ENCODE data around the gene NR3C2.

Gene NR3C2

GRCh38 chr4:148434075-148434773, 8.0 kb downstream of the NR3C2 start:
- DNase-seq: no peak

- no peak for DNase-seq
Measured at GRCh38 chr4:148431401-148431800, 10.8 kb downstream of the NR3C2 start.

GRCh38 chr4:148430854-148431253, 11.4 kb downstream of the NR3C2 start:
- DNase-seq: no peak

DNA sequence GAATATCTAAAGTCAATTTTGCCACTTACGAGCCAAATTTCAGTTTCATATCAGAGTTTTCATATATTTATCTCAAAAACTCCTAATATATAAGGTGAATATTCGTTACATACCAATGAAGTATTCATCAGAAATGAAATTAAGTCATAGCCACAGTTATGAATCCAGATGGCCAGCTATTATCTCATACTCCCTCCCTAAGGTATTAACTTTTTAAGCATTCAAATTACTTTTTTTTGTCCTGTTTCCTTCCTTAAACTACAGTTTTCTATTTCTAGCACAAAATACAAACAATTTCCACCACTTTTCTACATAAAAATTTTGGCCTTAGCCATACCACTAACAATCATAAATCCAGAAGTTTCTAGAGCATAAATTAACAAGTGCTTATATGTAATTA, 13.0 kb downstream of the NR3C2 start:
- DNase-seq: no peak

GRCh38 chr4:148426643-148427042, 15.6 kb downstream of the NR3C2 start:
- no peak for DNase-seq

DNA sequence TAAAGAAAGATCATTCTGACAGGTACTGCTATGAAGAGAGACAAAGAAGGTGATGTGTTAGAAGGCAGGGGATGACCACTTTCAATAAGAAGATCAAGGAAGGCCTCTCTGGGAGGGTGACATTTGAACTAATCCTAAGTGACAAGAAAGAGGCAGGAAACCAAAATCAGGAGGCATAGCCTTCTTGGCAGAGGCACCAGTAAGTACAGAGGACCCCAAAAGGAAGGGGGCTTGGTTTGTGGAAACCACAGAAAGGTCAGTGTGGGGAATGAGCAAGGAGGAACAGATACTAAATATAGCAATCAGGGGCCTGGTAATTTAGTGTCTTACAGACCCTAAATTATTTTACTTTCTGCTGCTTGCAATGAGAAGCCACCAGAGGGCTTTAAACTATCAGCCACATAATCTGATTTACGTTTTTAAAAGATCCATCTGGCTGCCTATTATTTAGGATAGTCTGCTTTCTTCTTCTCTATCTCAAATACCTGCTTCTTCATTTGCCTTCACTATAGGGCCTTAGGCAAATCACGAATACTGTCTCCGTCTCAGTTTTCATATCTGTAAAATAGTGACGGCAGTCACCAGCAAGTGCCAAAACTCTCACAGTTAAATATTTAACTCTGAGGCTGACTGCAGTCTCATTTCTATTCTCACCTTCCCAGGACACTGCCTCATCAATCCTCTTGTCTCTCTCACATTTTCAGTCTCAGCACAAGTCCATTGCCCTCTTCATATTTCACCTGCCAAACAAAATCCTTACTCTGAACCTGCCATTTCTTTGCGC, 16.7 kb downstream of the NR3C2 start:
- DNase-seq: no peak

- DNase-seq: no peak
Measured at GRCh38 chr4:148420397-148420796, 21.8 kb downstream of the NR3C2 start.

- no peak for DNase-seq
Measured at GRCh38 chr4:148415500-148415899, 26.7 kb downstream of the NR3C2 start.

DNA sequence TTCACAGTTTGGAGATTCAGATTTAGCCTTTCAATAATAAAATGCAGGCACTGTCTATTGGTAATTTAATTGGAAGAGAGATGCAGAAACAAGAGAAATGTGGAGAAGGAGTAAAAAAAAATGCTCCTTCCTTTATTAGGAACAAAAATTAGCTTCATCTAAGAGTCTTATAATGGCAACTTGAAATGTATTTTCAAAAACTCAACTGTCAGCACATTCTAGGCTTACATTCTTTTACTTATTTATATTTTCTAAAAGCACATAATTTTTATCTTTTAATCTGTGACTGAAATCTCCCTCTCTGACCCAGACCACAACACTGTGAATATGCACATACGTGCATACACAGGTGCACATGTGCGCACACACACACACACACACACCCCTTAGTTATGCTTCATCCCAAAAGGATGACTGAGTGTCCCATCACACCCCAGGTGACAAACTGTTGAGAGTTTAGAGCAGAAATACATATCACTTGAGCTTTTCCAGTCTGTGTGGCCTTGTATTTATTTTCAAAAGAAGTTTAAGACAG, 29.7 kb downstream of the NR3C2 start:
- no peak for DNase-seq

DNA sequence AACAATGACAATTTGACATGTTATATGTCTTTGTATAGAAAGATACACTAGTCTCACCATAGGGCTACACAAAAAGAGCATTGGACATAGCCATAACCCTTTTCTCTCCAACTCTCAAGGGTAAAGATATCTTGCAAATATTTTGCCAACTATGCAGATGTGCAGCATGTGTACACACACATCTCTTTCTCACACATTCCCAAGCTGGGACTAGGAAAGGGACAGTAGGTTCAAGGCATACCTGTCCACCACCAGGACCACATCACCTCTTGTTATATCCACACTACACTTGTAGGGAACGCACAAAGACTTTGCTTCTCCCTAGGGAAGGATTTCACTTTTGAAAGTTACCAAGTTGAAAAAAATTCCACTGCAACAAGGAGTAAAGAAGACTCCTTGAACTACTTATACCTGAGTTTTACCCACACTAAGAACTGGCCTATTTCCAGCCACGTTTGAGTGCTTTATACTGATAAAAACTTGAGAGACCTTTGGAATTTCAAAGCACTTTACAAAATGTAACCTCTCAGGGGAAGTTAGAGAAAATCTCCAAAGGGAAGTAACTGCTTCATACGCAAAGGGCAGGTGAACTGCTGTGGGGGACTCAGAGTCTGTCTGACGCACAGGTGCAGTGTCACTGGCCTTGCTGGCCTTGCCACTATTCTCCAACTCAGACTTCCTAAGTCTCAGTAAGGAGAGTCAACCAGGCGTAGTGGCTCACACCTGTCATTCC, 36.9 kb downstream of the NR3C2 start:
- no peak for DNase-seq

DNA sequence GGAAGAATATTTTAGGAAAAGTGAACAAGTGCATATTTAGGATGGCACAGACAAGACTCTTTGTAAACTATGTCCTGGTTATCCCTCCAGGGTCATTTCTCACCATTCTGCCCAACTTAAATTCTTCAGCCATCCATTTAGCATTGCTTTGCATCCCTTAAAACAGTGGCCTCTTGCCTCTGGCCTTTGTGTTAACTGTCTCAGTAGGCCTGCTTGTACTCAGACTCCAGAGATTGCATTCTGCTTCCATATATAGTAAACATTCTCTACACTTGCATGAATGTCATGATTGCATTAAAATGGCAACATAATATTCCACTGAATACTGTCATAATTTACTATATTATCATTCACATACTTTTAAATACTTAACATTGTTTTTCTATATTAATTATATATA, 43.2 kb downstream of the NR3C2 start:
- no peak for DNase-seq

DNA sequence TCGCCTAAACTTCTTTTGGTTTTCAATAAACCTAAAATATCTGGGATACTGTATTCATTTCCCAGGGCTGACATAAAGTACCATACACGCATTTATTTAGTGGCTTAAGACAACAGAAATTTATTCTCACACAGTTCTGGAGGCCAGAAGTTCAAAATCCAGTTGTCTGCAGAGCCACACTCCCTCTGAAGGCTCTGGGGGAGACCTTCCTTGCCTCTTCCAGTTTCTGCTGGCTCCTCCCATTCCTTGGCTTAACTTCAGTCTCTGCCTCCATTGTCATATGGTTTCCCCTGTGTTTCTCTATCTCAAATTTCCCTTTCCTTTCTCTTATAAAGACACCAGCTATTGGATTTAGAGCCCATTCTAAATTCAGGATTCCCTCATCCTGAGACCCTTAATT, 44.4 kb downstream of the NR3C2 start:
- DNase-seq: no peak

DNA sequence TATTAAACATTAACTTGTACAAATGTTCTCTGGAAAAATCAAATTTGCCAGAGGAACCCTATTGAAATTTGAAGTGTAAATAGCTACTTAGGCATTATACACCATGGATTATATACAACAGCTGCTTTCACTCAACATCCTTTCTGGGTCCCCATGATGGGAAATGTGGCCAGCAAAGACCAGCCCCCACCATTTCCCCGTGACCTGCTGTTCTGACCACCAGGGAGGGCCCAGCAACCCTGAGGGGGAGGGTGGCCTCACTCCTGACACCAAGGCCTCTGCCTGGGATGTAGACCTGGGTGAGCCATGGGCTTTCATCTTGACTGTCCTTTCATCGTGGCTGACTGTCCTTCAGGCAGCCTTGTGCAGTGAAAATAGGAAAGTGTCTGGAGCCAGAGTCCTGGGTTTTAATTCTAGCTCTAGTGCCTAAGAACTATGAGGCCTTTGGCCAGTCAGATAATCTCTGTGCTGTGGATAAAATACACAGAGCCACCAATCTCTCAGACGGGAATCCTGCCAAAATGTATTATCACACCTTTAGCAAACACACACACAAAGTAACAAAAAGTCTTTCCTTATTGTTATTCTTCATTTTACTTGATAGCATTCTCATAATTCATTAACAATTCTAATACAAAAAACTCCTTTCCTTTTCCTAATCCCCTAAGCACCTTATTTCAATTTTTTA, 45.1 kb downstream of the NR3C2 start:
- no peak for DNase-seq

DNA sequence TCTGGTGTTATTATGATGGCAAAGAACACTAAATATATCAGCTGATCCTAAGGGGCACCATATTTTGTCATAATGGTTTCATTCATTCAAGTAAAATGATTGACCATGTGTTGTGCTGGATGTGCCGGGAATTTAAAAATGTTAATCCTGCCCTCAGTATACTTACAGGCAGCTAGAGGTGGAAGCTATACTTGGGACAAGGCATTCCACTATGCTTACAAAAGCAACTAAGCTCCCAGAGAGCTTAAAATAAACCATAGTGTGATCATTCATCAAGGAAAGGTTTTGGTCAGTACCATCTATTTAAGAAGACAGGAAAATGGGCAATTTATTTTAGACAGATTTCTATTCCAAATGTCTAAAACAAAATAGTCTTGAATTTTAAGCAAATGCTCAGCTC, 46.4 kb downstream of the NR3C2 start:
- DNase-seq: no peak

DNA sequence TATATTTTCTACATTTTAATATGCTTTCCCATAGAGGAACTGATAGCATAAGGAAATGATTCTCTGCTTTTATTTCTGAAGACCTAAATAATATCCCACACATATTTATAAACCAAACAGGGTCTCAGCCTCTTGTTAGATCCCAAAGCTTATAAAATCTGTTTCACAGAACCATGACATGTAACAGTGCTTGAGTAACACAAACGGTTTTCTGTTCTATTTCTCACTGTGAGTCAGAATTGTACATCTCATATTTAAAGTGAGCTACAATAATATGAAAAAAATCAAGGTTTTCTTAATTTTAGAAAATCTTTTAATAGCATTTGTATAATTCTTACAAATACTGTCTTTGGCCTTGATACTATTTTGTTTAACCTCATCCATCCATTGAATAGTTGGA, 51.2 kb downstream of the NR3C2 start:
- DNase-seq: no peak

- DNase-seq: no peak
Measured at GRCh38 chr4:148390311-148390710, 51.9 kb downstream of the NR3C2 start.

- DNase-seq: no peak
Measured at GRCh38 chr4:148380291-148380690, 61.9 kb downstream of the NR3C2 start.

DNA sequence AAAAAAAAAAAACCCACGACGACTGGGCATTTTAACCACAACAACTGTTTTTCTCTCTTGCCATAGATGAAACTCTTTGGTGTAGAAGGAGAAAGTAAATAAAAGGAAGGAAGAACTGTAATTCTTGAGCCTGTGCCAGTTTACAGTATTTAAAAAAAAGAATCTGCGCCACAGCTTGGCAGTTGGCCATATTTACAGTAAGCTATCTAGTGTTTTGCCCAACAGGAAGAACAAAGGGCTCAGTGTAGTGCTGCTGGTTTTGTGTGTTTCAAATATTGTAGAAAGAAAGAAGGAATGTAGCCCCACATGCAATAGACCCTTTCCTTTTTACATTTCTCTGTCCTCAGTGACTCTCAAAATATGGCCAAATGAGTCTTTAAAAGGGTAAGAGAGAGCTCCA, 66.1 kb downstream of the NR3C2 start:
- DNase-seq: peak; percentile 36

DNA sequence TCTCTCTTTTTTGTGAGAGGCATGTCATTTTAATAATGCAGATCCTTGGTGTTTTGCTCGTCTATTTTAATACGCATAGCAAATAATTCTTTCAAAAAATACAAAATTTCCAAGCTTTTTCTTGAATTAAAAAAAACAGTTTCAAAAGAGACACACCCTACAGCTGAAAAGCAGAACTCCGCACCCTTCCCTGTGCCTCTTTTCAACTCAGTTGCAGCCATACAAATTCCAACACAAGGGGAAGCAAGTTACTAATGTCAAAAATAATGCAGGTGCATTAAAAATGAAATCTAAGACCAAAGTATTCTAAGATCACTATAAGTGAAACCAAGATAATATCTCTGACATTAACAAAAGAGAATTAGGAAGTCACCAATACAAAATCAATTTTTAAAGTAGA, 66.6 kb downstream of the NR3C2 start:
- DNase-seq: no peak

GRCh38 chr4:148373093-148373492, 69.1 kb downstream of the NR3C2 start:
- DNase-seq: no peak

DNA sequence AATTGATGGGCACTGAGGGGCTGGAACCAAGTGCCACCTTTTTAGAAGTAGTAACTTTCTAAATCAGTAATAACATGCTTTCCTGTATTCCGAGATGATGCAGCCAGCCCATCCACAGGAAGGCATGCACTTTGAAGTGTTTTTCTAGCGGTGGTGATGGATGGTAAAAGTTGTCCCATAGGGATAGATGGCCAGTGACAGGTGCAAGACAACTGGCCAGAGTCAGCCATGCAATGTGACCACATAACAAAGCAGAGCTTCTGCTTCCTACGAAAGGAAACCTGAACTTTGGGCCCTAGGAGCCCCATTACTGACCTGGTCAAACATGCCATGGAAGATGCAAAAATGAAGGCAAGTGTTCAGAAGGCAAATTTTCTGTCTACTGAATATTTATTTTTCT, 72.3 kb downstream of the NR3C2 start:
- DNase-seq: no peak

GRCh38 chr4:148367756-148368155, 74.5 kb downstream of the NR3C2 start:
- no peak for DNase-seq

GRCh38 chr4:148366251-148366650, 76.0 kb downstream of the NR3C2 start:
- peak; percentile 2 for DNase-seq
